Spleen (tissue), 7 donors: ENCODE data around the gene PSMB2.

ENCODE experiments used
- POLR2AphosphoS5 ChIP-seq, 3 donors: sonication (generic); formaldehyde crosslinking; IDR thresholded peaks; one replicate each; pipeline ENCODE4 v1.5.1; 2017; ENCODE audit warnings: antibody characterized with exemption in 3 of 3
- TF ChIP-seq, protein P1 (sequence below), 11 experiments: fragments of 200-600 bp in 7 of 11; fragments of 450-650 bp in 4 of 11; sonication (generic) in 4 of 11; IDR thresholded peaks in 8 of 11; conservative IDR thresholded peaks in 3 of 11; 1 replicate in 7 of 11; 2 replicates in 4 of 11; pipeline versions ENCODE4 v1.4.0 to v1.8.0; 2016 to 2021; ENCODE audit warnings: antibody characterized with exemption in 11 of 11, inconsistent platforms in 4 of 11, mild to moderate bottlenecking in 1 of 11
- donor health status: DM: no; HTN: no; CAD: no; lungs with moderate emphysema.
- donor health status: DM: no; HTN: no; CAD: no.
- donor health status: DM: no; HTN: no; CAD: no.

DNA sequence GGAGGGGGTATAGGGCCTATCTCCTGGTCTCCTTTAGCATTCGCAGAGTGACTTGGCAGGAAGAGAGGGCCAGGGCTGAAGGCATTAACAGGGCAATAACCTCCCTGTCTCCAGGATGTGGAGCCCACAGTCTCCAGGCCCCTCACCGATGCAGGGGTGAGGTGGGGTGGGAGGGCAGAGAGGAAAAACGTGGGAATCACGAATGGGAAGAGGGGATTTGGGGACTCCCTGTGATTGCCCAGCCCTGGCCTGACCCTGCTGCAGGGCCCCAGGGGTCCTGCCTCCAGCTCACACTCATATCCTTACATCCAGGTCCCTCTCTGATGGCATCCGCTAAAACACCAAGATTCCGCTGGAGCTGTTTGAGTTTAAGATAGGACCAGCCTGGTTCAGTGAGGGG is 53.6 kb downstream of the PSMB2 start:
- TF ChIP-seq POLR2AphosphoS5 (IDR thresholded peaks at IDR 0.05), result no peak
- TF ChIP-seq, protein P1, sequence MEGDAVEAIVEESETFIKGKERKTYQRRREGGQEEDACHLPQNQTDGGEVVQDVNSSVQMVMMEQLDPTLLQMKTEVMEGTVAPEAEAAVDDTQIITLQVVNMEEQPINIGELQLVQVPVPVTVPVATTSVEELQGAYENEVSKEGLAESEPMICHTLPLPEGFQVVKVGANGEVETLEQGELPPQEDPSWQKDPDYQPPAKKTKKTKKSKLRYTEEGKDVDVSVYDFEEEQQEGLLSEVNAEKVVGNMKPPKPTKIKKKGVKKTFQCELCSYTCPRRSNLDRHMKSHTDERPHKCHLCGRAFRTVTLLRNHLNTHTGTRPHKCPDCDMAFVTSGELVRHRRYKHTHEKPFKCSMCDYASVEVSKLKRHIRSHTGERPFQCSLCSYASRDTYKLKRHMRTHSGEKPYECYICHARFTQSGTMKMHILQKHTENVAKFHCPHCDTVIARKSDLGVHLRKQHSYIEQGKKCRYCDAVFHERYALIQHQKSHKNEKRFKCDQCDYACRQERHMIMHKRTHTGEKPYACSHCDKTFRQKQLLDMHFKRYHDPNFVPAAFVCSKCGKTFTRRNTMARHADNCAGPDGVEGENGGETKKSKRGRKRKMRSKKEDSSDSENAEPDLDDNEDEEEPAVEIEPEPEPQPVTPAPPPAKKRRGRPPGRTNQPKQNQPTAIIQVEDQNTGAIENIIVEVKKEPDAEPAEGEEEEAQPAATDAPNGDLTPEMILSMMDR (IDR thresholded peaks at IDR 0.05 in 8 of 11, conservative IDR thresholded peaks at IDR 0.05 in 3 of 11), result no peak
